ENCODE measurements around the gene GAS2L1. TPM values are rescaled to one million over a fixed set of nuclear protein-coding genes. Genes with fewer than 3 reads are reported as not detected.

The GAS2L1 gene
- polyA plus RNA-seq, 1 donor from 2014 or later, result 0.77 TPM

DNA sequence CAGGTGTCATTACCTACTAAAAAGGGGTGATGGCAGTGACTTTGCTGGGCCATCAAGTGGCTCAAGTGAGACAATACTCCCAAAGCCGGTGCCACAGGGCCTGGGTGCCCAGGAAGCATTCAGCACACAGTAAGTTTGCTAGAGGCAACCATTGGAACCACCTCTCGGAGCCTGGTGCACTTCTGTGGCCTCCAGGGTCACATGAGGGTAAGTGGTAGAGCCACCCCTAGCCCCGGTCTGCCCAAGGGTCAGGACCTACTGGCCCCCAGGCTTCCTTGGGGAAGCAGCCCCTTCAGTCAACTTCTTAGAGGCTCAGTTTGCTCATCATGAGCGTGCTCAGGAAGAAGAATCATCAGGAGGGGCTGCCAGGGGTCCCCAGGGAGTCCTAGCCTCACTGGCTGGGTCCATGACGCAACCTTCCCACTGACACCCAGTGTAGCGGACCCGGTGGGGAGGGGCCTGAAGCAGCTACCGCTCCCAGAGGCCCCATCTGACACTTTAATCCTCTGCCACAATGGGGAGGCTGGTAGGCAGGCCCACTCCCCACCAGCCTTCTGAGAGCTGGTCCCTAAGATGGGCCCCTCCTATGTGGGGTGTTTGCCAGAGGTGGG lies 26.5 kb downstream of the GAS2L1 start:
- Histone ChIP-seq H3K9ac (ENCODE audit: low read length) (no peak overlapping the region), H3F3A (ENCODE audit: insufficient read depth, low read length, poor library complexity, severe bottlenecking) (no peaks in the 10 kb centered on the region), H2AFZ (ENCODE audit: low read depth, low read length) (no peak overlapping the region), H3K79me2 (replicated peaks; ENCODE audit: insufficient read depth, low read length) (no peaks in the 10 kb centered on the region), H3K36me3 (ENCODE audit: insufficient read depth, low read length) (no peaks in the 10 kb centered on the region), H3K27ac (ENCODE audit: low read length) (no peak overlapping the region), H3K4me3 (ENCODE audit: low read length) (no peak overlapping the region), H4K20me1 (ENCODE audit: insufficient read depth) (no peaks in the 10 kb centered on the region), H3K9me3 (ENCODE audit: low read length) (no peaks in the 10 kb centered on the region), H3K9me2 (ENCODE audit: insufficient read depth, low read length) (no peaks in the 10 kb centered on the region), H3K4me2 (ENCODE audit: low read length) (no peak overlapping the region), H3K27me3 (ENCODE audit: insufficient read depth, low read depth, low read length) (no peaks in the 10 kb centered on the region)
- no peak for TF ChIP-seq MXI1 (conservative IDR thresholded peaks at IDR 0.05; ENCODE audit: poor library complexity, severe bottlenecking)

- Histone ChIP-seq H3K9me3 (ENCODE audit: low read length) (no peaks in the 10 kb centered on the region), H3K27me3 (ENCODE audit: insufficient read depth, low read depth, low read length) (no peaks in the 10 kb centered on the region), H3K79me2 (replicated peaks; ENCODE audit: insufficient read depth, low read length) (no peaks in the 10 kb centered on the region), H3K4me2 (ENCODE audit: low read length) (no peak overlapping the region), H3F3A (ENCODE audit: insufficient read depth, low read length, poor library complexity, severe bottlenecking) (no peaks in the 10 kb centered on the region), H3K36me3 (ENCODE audit: insufficient read depth, low read length) (no peaks in the 10 kb centered on the region), H2AFZ (ENCODE audit: low read depth, low read length) (no peak overlapping the region), H3K9ac (ENCODE audit: low read length) (no peak overlapping the region), H3K9me2 (ENCODE audit: insufficient read depth, low read length) (no peaks in the 10 kb centered on the region), H3K4me3 (ENCODE audit: low read length) (no peak overlapping the region), H3K27ac (ENCODE audit: low read length) (no peak overlapping the region), H4K20me1 (ENCODE audit: insufficient read depth) (no peaks in the 10 kb centered on the region)
- TF ChIP-seq RAD21 (conservative IDR thresholded peaks at IDR 0.05) (no peak), REST (IDR thresholded peaks at IDR 0.05; ENCODE audit: borderline replicate concordance) (no peak), MXI1 (conservative IDR thresholded peaks at IDR 0.05; ENCODE audit: poor library complexity, severe bottlenecking) (no peak), EZH2 (IDR thresholded peaks at IDR 0.05; ENCODE audit: borderline replicate concordance, insufficient read depth, low read length, poor library complexity, severe bottlenecking) (no peak), EP300 (conservative IDR thresholded peaks at IDR 0.05; ENCODE audit: poor library complexity, severe bottlenecking) (no peak)
These were observed 27.7 kb downstream of the GAS2L1 start for GRCh38 chr22:29334148-29334547.

DNA sequence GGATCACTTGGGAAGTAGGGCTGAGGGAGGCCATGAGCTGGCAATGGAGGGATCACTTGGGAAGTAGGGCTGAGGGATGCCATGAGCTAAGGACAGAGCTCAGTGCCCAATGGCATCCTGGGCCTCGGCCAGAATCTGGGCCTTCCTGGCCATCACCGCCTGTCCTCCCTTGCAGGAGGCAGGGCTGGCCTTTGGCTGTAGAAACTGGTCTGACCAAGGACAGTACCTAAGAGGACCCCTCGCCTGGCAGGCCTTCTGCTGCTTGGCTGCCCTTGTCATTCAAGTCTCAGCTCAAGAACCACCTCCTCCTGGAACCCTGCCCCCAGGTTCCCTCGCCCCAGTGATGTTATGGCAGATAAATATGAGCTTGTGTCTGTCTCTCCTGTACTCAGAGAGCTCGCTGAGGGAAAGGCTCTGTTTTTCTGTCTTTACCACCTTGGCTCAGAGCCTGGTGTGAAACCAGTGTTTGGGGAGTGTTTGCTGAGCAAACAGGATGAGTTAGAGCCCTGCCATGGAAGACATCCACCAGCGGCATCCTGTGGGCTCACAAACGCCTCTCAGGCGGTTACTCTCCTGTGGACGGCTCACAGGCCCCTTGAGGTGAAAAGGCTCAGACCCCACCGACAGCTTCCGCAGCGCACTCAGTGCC lies 28.4 kb downstream of the GAS2L1 start:
- Histone ChIP-seq H3K27me3 (ENCODE audit: insufficient read depth, low read depth, low read length) (no peaks in the 10 kb centered on the region), H3K9me2 (ENCODE audit: insufficient read depth, low read length) (no peaks in the 10 kb centered on the region), H3K79me2 (replicated peaks; ENCODE audit: insufficient read depth, low read length) (no peaks in the 10 kb centered on the region), H3F3A (ENCODE audit: insufficient read depth, low read length, poor library complexity, severe bottlenecking) (no peaks in the 10 kb centered on the region), H2AFZ (ENCODE audit: low read depth, low read length) (no peak overlapping the region), H4K20me1 (ENCODE audit: insufficient read depth) (no peaks in the 10 kb centered on the region), H3K9me3 (ENCODE audit: low read length) (no peaks in the 10 kb centered on the region), H3K36me3 (ENCODE audit: insufficient read depth, low read length) (no peaks in the 10 kb centered on the region), H3K27ac (ENCODE audit: low read length) (no peak overlapping the region), H3K4me2 (ENCODE audit: low read length) (no peak overlapping the region), H3K9ac (ENCODE audit: low read length) (no peak overlapping the region), H3K4me3 (ENCODE audit: low read length) (no peak overlapping the region)
- TF ChIP-seq TAF1 (IDR thresholded peaks at IDR 0.05; ENCODE audit: low read depth) (no peak), SMC3 (conservative IDR thresholded peaks at IDR 0.05; ENCODE audit: poor library complexity) (no peak), EZH2 (IDR thresholded peaks at IDR 0.05; ENCODE audit: borderline replicate concordance, insufficient read depth, low read length, poor library complexity, severe bottlenecking) (no peak), RAD21 (conservative IDR thresholded peaks at IDR 0.05) (no peak), POLR2AphosphoS5 (IDR thresholded peaks at IDR 0.05) (no peak), EP300 (conservative IDR thresholded peaks at IDR 0.05; ENCODE audit: poor library complexity, severe bottlenecking) (no peak), REST (IDR thresholded peaks at IDR 0.05; ENCODE audit: borderline replicate concordance) (no peak), CTCF (IDR thresholded peaks at IDR 0.05; ENCODE audit: poor library complexity, severe bottlenecking) (no peak), MXI1 (conservative IDR thresholded peaks at IDR 0.05; ENCODE audit: poor library complexity, severe bottlenecking) (no peak)
